ENCODE data around the gene CHD1L. TPM values are rescaled to one million over a fixed set of nuclear protein-coding genes. Genes with fewer than 3 reads are reported as not detected.

CHD1L gene
- polyA plus RNA-seq, 2 donors, result 11.4 to 11.5 TPM

GRCh38 chr1:147210987-147211386 lies 31.5 kb upstream of the CHD1L start:
- no peak overlapping the region for H3K27ac ChIP-seq (ENCODE audit: low read depth in 2 of 2, low read length in 1 of 2)
- H3K27me3 ChIP-seq (ENCODE audit: control insufficient read depth in 1 of 2, insufficient read depth in 2 of 2, low read length in 2 of 2), result no peaks in the 10 kb centered on the region
- no peaks in the 10 kb centered on the region for H3K4me1 ChIP-seq (ENCODE audit: control insufficient read depth in 2 of 2, insufficient read depth in 2 of 2, low read length in 1 of 2)
- no peak overlapping the region for H3K4me3 ChIP-seq (ENCODE audit: low read depth in 1 of 2, low read length in 2 of 2)
- H3K9me3 ChIP-seq (ENCODE audit: control insufficient read depth in 2 of 2, insufficient read depth in 1 of 2, low read depth in 1 of 2, low read length in 1 of 2), result no peaks in the 10 kb centered on the region
- peaks cover 0 to 6% of the 10 kb centered on the region in 2 donors for H3K36me3 ChIP-seq (ENCODE audit: control insufficient read depth in 2 of 2, insufficient read depth in 2 of 2, low read length in 1 of 2)
- WGBS, 2 donors, result 64 to 74% methylated on average over 2 of the region's 2 CpGs

GRCh38 chr1:147211577-147211976 lies 30.9 kb upstream of the CHD1L start:
- 91 to 96% methylated on average over 2 of the region's 2 CpGs for WGBS, 2 donors

GRCh38 chr1:147213271-147213670 lies 29.2 kb upstream of the CHD1L start:
- H3K36me3 ChIP-seq (ENCODE audit: control insufficient read depth in 2 of 2, insufficient read depth in 2 of 2, low read length in 1 of 2), result peaks cover 0 to 6% of the 10 kb centered on the region in 2 donors
- no peak overlapping the region for H3K4me3 ChIP-seq (ENCODE audit: low read depth in 1 of 2, low read length in 2 of 2)

More at GRCh38 chr1:147211577-147211976, 30.9 kb upstream of the CHD1L start:
- Histone ChIP-seq H3K4me1 (ENCODE audit: control insufficient read depth in 2 of 2, insufficient read depth in 2 of 2, low read length in 1 of 2) (no peaks in the 10 kb centered on the region), H3K4me3 (ENCODE audit: low read depth in 1 of 2, low read length in 2 of 2) (no peak overlapping the region), H3K27me3 (ENCODE audit: control insufficient read depth in 1 of 2, insufficient read depth in 2 of 2, low read length in 2 of 2) (no peaks in the 10 kb centered on the region), H3K9me3 (ENCODE audit: control insufficient read depth in 2 of 2, insufficient read depth in 1 of 2, low read depth in 1 of 2, low read length in 1 of 2) (no peaks in the 10 kb centered on the region), H3K27ac (ENCODE audit: low read depth in 2 of 2, low read length in 1 of 2) (no peak overlapping the region), H3K36me3 (ENCODE audit: control insufficient read depth in 2 of 2, insufficient read depth in 2 of 2, low read length in 1 of 2) (peaks cover 0 to 6% of the 10 kb centered on the region in 2 donors)

GRCh38 chr1:147214325-147214724 lies 28.2 kb upstream of the CHD1L start:
- Histone ChIP-seq H3K9me3 (ENCODE audit: control insufficient read depth in 2 of 2, insufficient read depth in 1 of 2, low read depth in 1 of 2, low read length in 1 of 2) (no peaks in the 10 kb centered on the region), H3K4me1 (ENCODE audit: control insufficient read depth in 2 of 2, insufficient read depth in 2 of 2, low read length in 1 of 2) (no peaks in the 10 kb centered on the region), H3K27me3 (ENCODE audit: control insufficient read depth in 1 of 2, insufficient read depth in 2 of 2, low read length in 2 of 2) (no peaks in the 10 kb centered on the region), H3K27ac (ENCODE audit: low read depth in 2 of 2, low read length in 1 of 2) (no peak overlapping the region), H3K4me3 (ENCODE audit: low read depth in 1 of 2, low read length in 2 of 2) (no peak overlapping the region), H3K36me3 (ENCODE audit: control insufficient read depth in 2 of 2, insufficient read depth in 2 of 2, low read length in 1 of 2) (peaks cover 0 to 6% of the 10 kb centered on the region in 2 donors)
- WGBS, 2 donors, result 78 to 82% methylated on average over 7 of the region's 7 CpGs

More at GRCh38 chr1:147213271-147213670, 29.2 kb upstream of the CHD1L start:
- Histone ChIP-seq H3K27me3 (ENCODE audit: control insufficient read depth in 1 of 2, insufficient read depth in 2 of 2, low read length in 2 of 2) (no peaks in the 10 kb centered on the region), H3K9me3 (ENCODE audit: control insufficient read depth in 2 of 2, insufficient read depth in 1 of 2, low read depth in 1 of 2, low read length in 1 of 2) (no peaks in the 10 kb centered on the region), H3K4me1 (ENCODE audit: control insufficient read depth in 2 of 2, insufficient read depth in 2 of 2, low read length in 1 of 2) (no peaks in the 10 kb centered on the region), H3K27ac (ENCODE audit: low read depth in 2 of 2, low read length in 1 of 2) (no peak overlapping the region)

- Histone ChIP-seq H3K27ac (ENCODE audit: low read depth in 2 of 2, low read length in 1 of 2) (no peak overlapping the region), H3K4me1 (ENCODE audit: control insufficient read depth in 2 of 2, insufficient read depth in 2 of 2, low read length in 1 of 2) (no peaks in the 10 kb centered on the region), H3K4me3 (ENCODE audit: low read depth in 1 of 2, low read length in 2 of 2) (no peak overlapping the region), H3K36me3 (ENCODE audit: control insufficient read depth in 2 of 2, insufficient read depth in 2 of 2, low read length in 1 of 2) (peaks cover 0 to 6% of the 10 kb centered on the region in 2 donors), H3K9me3 (ENCODE audit: control insufficient read depth in 2 of 2, insufficient read depth in 1 of 2, low read depth in 1 of 2, low read length in 1 of 2) (no peaks in the 10 kb centered on the region), H3K27me3 (ENCODE audit: control insufficient read depth in 1 of 2, insufficient read depth in 2 of 2, low read length in 2 of 2) (no peaks in the 10 kb centered on the region)
These were observed 27.5 kb upstream of the CHD1L start for GRCh38 chr1:147214842-147215539.

- no peaks in the 10 kb centered on the region for H3K27me3 ChIP-seq (ENCODE audit: control insufficient read depth in 1 of 2, insufficient read depth in 2 of 2, low read length in 2 of 2)
- no peaks in the 10 kb centered on the region for H3K4me1 ChIP-seq (ENCODE audit: control insufficient read depth in 2 of 2, insufficient read depth in 2 of 2, low read length in 1 of 2)
- H3K9me3 ChIP-seq (ENCODE audit: control insufficient read depth in 2 of 2, insufficient read depth in 1 of 2, low read depth in 1 of 2, low read length in 1 of 2), result no peaks in the 10 kb centered on the region
- H3K27ac ChIP-seq (ENCODE audit: low read depth in 2 of 2, low read length in 1 of 2), result no peak overlapping the region
- WGBS, 2 donors, result 28 to 34% methylated on average over 2 of the region's 2 CpGs
- no peak overlapping the region for H3K4me3 ChIP-seq (ENCODE audit: low read depth in 1 of 2, low read length in 2 of 2)
- peaks cover 0 to 6% of the 10 kb centered on the region in 2 donors for H3K36me3 ChIP-seq (ENCODE audit: control insufficient read depth in 2 of 2, insufficient read depth in 2 of 2, low read length in 1 of 2)
These were observed 27.0 kb upstream of the CHD1L start for GRCh38 chr1:147215540-147215916.

- Histone ChIP-seq H3K9me3 (ENCODE audit: control insufficient read depth in 2 of 2, insufficient read depth in 1 of 2, low read depth in 1 of 2, low read length in 1 of 2) (no peaks in the 10 kb centered on the region), H3K36me3 (ENCODE audit: control insufficient read depth in 2 of 2, insufficient read depth in 2 of 2, low read length in 1 of 2) (peaks cover 0 to 6% of the 10 kb centered on the region in 2 donors), H3K27me3 (ENCODE audit: control insufficient read depth in 1 of 2, insufficient read depth in 2 of 2, low read length in 2 of 2) (no peaks in the 10 kb centered on the region), H3K4me3 (ENCODE audit: low read depth in 1 of 2, low read length in 2 of 2) (no peak overlapping the region), H3K27ac (ENCODE audit: low read depth in 2 of 2, low read length in 1 of 2) (no peak overlapping the region), H3K4me1 (ENCODE audit: control insufficient read depth in 2 of 2, insufficient read depth in 2 of 2, low read length in 1 of 2) (no peaks in the 10 kb centered on the region)
- 75 to 91% methylated on average over 3 of the region's 3 CpGs for WGBS, 2 donors
These were observed 26.4 kb upstream of the CHD1L start for GRCh38 chr1:147216124-147216523.

GRCh38 chr1:147217141-147217540 lies 25.3 kb upstream of the CHD1L start:
- H3K4me1 ChIP-seq (ENCODE audit: control insufficient read depth in 2 of 2, insufficient read depth in 2 of 2, low read length in 1 of 2), result no peaks in the 10 kb centered on the region
- no peak overlapping the region for H3K4me3 ChIP-seq (ENCODE audit: low read depth in 1 of 2, low read length in 2 of 2)
- 96 to 97% methylated on average over 7 of the region's 7 CpGs for WGBS, 2 donors
- peaks cover 0 to under 1% of the 10 kb centered on the region in 2 donors for H3K36me3 ChIP-seq (ENCODE audit: control insufficient read depth in 2 of 2, insufficient read depth in 2 of 2, low read length in 1 of 2)
- H3K9me3 ChIP-seq (ENCODE audit: control insufficient read depth in 2 of 2, insufficient read depth in 1 of 2, low read depth in 1 of 2, low read length in 1 of 2), result no peaks in the 10 kb centered on the region
- H3K27me3 ChIP-seq (ENCODE audit: control insufficient read depth in 1 of 2, insufficient read depth in 2 of 2, low read length in 2 of 2), result no peaks in the 10 kb centered on the region
- H3K27ac ChIP-seq (ENCODE audit: low read depth in 2 of 2, low read length in 1 of 2), result no peak overlapping the region

- peaks cover 0 to under 1% of the 10 kb centered on the region in 2 donors for H3K4me1 ChIP-seq (ENCODE audit: control insufficient read depth in 2 of 2, insufficient read depth in 2 of 2, low read length in 1 of 2)
- no peaks in the 10 kb centered on the region for H3K27me3 ChIP-seq (ENCODE audit: control insufficient read depth in 1 of 2, insufficient read depth in 2 of 2, low read length in 2 of 2)
- H3K9me3 ChIP-seq (ENCODE audit: control insufficient read depth in 2 of 2, insufficient read depth in 1 of 2, low read depth in 1 of 2, low read length in 1 of 2), result no peaks in the 10 kb centered on the region
- H3K4me3 ChIP-seq (ENCODE audit: low read depth in 1 of 2, low read length in 2 of 2), result no peak overlapping the region
- H3K27ac ChIP-seq (ENCODE audit: low read depth in 2 of 2, low read length in 1 of 2), result no peak overlapping the region
- WGBS, 2 donors, result 57 to 58% methylated on average over 3 of the region's 3 CpGs
- no peaks in the 10 kb centered on the region for H3K36me3 ChIP-seq (ENCODE audit: control insufficient read depth in 2 of 2, insufficient read depth in 2 of 2, low read length in 1 of 2)
These were observed 23.9 kb upstream of the CHD1L start for GRCh38 chr1:147218606-147219005.

All from esophagus (tissue), 2 donors.